DMS153 (cell line): ENCODE results near the gene DDX17.

Source experiments
- DNase-seq: peaks from one replicate; lab custom pipeline; 2025; lab: John Stamatoyannopoulos, UW

The DDX17 gene

GRCh38 chr22:38506118-38506962 is at the start of gene DDX17:
DDX17 (minus strand) TSS chr22:38506311.
- peak; percentile 94 for DNase-seq

GRCh38 chr22:38554281-38554680 is 48.2 kb upstream of the DDX17 start:
- DNase-seq = no peak

GRCh38 chr22:38549101-38549894 is 43.2 kb upstream of the DDX17 start:
- DNase-seq = no peak

- no peak for DNase-seq
These were observed 34.6 kb upstream of the DDX17 start for GRCh38 chr22:38540701-38541100.

- DNase-seq = no peak
These were observed 25.3 kb upstream of the DDX17 start for GRCh38 chr22:38531251-38531938.

GRCh38 chr22:38524429-38524828 is 18.3 kb upstream of the DDX17 start:
- no peak for DNase-seq

- no peak for DNase-seq
These were observed 17.4 kb upstream of the DDX17 start for GRCh38 chr22:38523479-38523878.

GRCh38 chr22:38523029-38523428 is 16.9 kb upstream of the DDX17 start:
- DNase-seq = no peak

- no peak for DNase-seq
These were observed 13.5 kb upstream of the DDX17 start for GRCh38 chr22:38519453-38520250.

- DNase-seq = no peak
These were observed 12.5 kb upstream of the DDX17 start for GRCh38 chr22:38518620-38519019.

- peak; percentile 4 for DNase-seq
These were observed 7.0 kb upstream of the DDX17 start for GRCh38 chr22:38513063-38513462.

- DNase-seq = no peak
These were observed 4.4 kb upstream of the DDX17 start for GRCh38 chr22:38510416-38510970.

GRCh38 chr22:38505541-38506117 is 482 bp downstream of the DDX17 start:
- peak; percentile 5 for DNase-seq

- peak; percentile 12 for DNase-seq
These were observed 1.2 kb downstream of the DDX17 start for GRCh38 chr22:38504731-38505540.

- DNase-seq = no peak
These were observed 3.1 kb downstream of the DDX17 start for GRCh38 chr22:38503021-38503420.

GRCh38 chr22:38501797-38502672 is 4.1 kb downstream of the DDX17 start:
- DNase-seq = no peak

GRCh38 chr22:38497869-38498268 is 8.2 kb downstream of the DDX17 start:
- no peak for DNase-seq

- DNase-seq = no peak
These were observed 11.2 kb downstream of the DDX17 start for GRCh38 chr22:38494939-38495338.

- DNase-seq = no peak
These were observed 11.6 kb downstream of the DDX17 start for GRCh38 chr22:38494498-38494897.
